Activated naive CD8-positive, alpha-beta T cell treated with anti-CD3 and anti-CD28 coated beads, Interleukin-2, amount 10 ng/mL, durations not matched to agents 7 days and 5 days (primary cell): ENCODE data around the gene PTPRU. TPM values are rescaled to one million over a fixed set of nuclear protein-coding genes. Genes with fewer than 3 reads are reported as not detected.
"Not testable (repeated sequence)": the region's sequence is repeated elsewhere in the genome, so short reads cannot be mapped to it uniquely, and the experiment has no call there.

Experiments used
- ATAC-seq: fragments of 150-1000 bp; cut with Tn5 transposase; one replicate; pipeline ENCODE4 v1.10.0; 2021; ENCODE audit warnings: low read depth, moderate library complexity
- POLR2A ChIA-PET: fragments of 350-600 bp; sonication (Branson Sonifier 250); formaldehyde crosslinking; loops from one replicate; lab custom pipeline; 2021; ENCODE audit warnings: antibody characterized with exemption; lab: Charles Lee
- DNase-seq: peaks from one replicate; pipeline ENCODE4 v3.0.0; 2021
- H3K27ac Mint-ChIP-seq: one replicate; pipeline ENCODE4 v1.8.0; 2022; ENCODE audit warnings: mild to moderate bottlenecking, mixed read lengths
- H3K27me3 Mint-ChIP-seq: one replicate; pipeline ENCODE4 v1.8.0; 2022; ENCODE audit warnings: mild to moderate bottlenecking, moderate library complexity, mixed read lengths
- H3K36me3 Mint-ChIP-seq: one replicate; pipeline ENCODE4 v1.8.0; 2021; ENCODE audit warnings: mild to moderate bottlenecking, mixed read lengths
- H3K4me1 Mint-ChIP-seq: one replicate; pipeline ENCODE4 v1.8.0; 2021; ENCODE audit warnings: mixed read lengths
- H3K4me3 Mint-ChIP-seq: one replicate; pipeline ENCODE4 v1.8.0; 2022; ENCODE audit warnings: mild to moderate bottlenecking, moderate library complexity, mixed read lengths
- H3K9me3 Mint-ChIP-seq: one replicate; pipeline ENCODE4 v1.8.0; 2021; ENCODE audit warnings: mixed read lengths
- total RNA-seq, 2 experiments: library from RNA; stranded (reverse); gene quantifications; one replicate each; pipeline ENCODE4 v1.2.3, GENCODE V29; 2021

PTPRU gene
- total RNA-seq, 2 experiments from 2014 or later, result 0.54 to 0.69 TPM

- H3K4me3 Mint-ChIP-seq, result no peak overlapping the region
- H3K27me3 Mint-ChIP-seq, result no peaks in the 10 kb centered on the region
- peaks cover 2% of the 10 kb centered on the region for H3K36me3 Mint-ChIP-seq
- peak overlapping the region; percentile 24 for H3K27ac Mint-ChIP-seq
- H3K9me3 Mint-ChIP-seq, result no peaks in the 10 kb centered on the region
- H3K4me1 Mint-ChIP-seq, result no peaks in the 10 kb centered on the region
- ATAC-seq (no peak), DNase-seq (no peak)
- POLR2A ChIA-PET, result interaction anchor here (0.7 kb wide), 1 partner anchor 22 kb away, joined by 3 read pairs; no protein-coding TSS in a partner anchor
Observed at GRCh38 chr1:29208442-29208841, 27.9 kb upstream of the PTPRU start.

DNA sequence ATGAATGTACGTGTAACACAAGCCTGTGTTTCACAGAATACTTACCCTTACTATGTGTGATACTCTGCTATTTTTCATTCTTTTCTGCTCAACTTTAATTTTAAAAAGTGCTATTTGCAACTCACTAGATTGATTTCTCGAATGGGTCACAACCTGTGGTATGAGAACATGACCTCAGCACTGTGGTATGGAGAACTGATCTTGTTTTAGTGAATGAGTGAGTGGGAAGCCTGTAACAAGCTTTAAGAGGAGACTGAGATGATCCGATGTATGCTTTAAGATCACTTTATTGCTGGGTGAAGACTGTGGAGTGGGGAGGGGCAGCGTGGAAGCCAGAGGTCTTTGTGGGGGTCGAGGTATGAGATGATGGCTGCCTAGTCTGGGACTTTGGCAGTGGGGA is 27.1 kb upstream of the PTPRU start:
- ATAC-seq, result no peak
- Mint-ChIP-seq H3K4me1 (no peaks in the 10 kb centered on the region), H3K4me3 (no peak overlapping the region), H3K27me3 (no peaks in the 10 kb centered on the region), H3K9me3 (no peaks in the 10 kb centered on the region), H3K27ac (no peak overlapping the region), H3K36me3 (peaks cover 2% of the 10 kb centered on the region)
- no peak for DNase-seq
- POLR2A ChIA-PET, result no interaction called here

- H3K27ac Mint-ChIP-seq, result no peak overlapping the region
- no peak overlapping the region for H3K4me3 Mint-ChIP-seq
- POLR2A ChIA-PET, result no interaction called here
- H3K9me3 Mint-ChIP-seq, result no peaks in the 10 kb centered on the region
- no peak for DNase-seq
- no peaks in the 10 kb centered on the region for H3K4me1 Mint-ChIP-seq
- ATAC-seq, result no peak
- peaks cover 5% of the 10 kb centered on the region for H3K36me3 Mint-ChIP-seq
- H3K27me3 Mint-ChIP-seq, result no peaks in the 10 kb centered on the region
Observed at GRCh38 chr1:29210278-29211085, 25.8 kb upstream of the PTPRU start.

DNA sequence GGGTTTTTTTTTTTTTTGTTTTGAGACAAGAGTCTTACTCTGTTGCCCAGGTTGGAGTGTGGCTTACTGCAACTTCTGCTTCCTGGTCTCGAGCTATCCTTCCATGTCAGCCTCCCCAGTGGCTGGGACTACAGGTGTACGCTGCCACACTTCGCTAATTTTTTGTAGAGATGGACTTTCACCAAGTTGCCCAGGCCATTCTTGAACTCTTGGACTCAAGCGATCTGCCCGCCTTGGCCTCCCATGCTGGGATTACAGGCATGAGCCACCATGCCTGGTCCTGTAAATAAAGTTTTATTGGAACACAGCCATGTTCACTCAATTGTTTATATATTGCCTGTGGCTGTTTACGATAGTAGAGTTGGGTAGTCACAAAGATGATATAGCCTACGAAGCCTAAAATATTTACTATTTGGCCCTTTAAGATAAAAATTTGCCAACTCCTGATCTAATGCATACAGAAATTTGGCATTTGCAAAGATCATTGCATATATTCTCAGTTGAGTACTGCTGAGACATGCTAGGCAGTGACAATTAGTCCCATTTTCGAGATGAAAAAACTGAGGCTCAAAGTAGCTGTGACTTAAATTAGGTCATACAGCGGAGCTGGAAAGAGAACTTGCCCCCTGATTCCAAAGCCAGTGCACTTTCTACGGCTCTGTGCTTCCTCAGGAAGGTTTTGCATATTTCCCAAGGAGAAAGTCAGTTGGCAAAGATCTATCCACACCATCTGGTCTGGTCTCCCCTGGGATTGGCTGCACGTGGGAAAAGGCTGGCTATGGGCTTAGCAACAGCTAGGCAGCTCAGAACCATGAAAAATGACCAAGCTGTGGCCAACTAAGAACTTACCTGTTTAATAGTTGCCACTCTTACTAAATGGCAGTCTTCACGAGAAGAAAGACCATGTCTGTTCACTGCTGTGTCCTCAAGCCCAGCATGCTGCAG is 25.0 kb upstream of the PTPRU start:
- ATAC-seq (no peak), DNase-seq (no peak)
- POLR2A ChIA-PET, result no interaction called here
- no peaks in the 10 kb centered on the region for H3K9me3 Mint-ChIP-seq
- H3K27ac Mint-ChIP-seq, result no peak overlapping the region
- no peak overlapping the region for H3K4me3 Mint-ChIP-seq
- peaks cover 5% of the 10 kb centered on the region for H3K36me3 Mint-ChIP-seq
- H3K4me1 Mint-ChIP-seq, result no peaks in the 10 kb centered on the region
- no peaks in the 10 kb centered on the region for H3K27me3 Mint-ChIP-seq

DNA sequence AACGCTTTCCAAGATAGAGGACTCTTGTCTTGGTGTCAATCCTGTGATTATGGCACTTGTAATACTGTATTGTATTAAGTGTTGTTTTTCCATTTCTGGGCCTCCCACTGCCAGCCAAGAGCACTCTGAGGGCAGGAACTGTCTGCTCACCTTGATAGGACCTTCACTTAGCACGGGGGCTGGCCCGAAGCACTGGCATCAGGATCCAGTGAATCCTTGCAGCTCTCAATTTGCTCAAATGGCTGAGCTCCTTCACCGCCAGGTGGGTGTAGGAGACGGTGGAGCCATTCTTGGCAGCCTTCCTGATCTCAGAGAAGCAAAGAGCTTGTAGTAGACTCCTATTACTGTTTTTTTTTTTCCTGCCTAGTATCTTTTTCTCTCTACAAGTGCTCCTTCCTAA is 23.3 kb upstream of the PTPRU start:
- ATAC-seq (no peak), DNase-seq (no peak)
- H3K4me1 Mint-ChIP-seq, result peaks cover under 1% of the 10 kb centered on the region
- peaks cover 5% of the 10 kb centered on the region for H3K36me3 Mint-ChIP-seq
- H3K4me3 Mint-ChIP-seq, result no peak overlapping the region
- POLR2A ChIA-PET, result no interaction called here
- H3K27ac Mint-ChIP-seq, result no peak overlapping the region
- H3K27me3 Mint-ChIP-seq, result no peaks in the 10 kb centered on the region
- no peaks in the 10 kb centered on the region for H3K9me3 Mint-ChIP-seq

GRCh38 chr1:29217633-29218032 is 18.7 kb upstream of the PTPRU start:
- no peak for DNase-seq
- Mint-ChIP-seq H3K4me3 (no peak overlapping the region), H3K27ac (no peak overlapping the region), H3K9me3 (no peaks in the 10 kb centered on the region), H3K36me3 (peaks cover 6% of the 10 kb centered on the region), H3K27me3 (no peaks in the 10 kb centered on the region), H3K4me1 (peaks cover 7% of the 10 kb centered on the region)
- ATAC-seq, result no peak
- POLR2A ChIA-PET, result no interaction called here

DNA sequence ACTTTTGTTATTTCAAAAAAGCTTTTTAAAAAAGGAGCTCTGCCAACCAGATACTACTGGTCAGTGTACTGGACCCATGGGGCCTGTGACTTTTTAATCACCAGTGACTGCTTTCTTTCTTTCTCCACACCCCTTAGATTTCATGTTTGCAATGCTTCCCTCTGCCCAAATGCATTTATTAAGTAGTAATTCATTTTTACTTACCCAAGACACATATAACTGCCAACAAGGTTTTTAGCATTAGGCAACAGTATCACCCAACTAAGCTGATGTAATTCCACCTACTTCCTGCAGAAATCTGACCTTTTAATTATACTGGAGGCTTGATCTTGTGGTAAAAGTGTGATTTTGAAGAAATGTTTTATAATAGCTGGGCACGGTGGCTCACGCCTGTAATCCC is 18.1 kb upstream of the PTPRU start:
- Mint-ChIP-seq H3K4me3 (no peak overlapping the region), H3K9me3 (no peaks in the 10 kb centered on the region), H3K27me3 (no peaks in the 10 kb centered on the region), H3K4me1 (peaks cover 7% of the 10 kb centered on the region), H3K27ac (peak overlapping the region; percentile 30), H3K36me3 (peaks cover 6% of the 10 kb centered on the region)
- ATAC-seq (no peak), DNase-seq (no peak)
- POLR2A ChIA-PET, result no interaction called here

GRCh38 chr1:29221296-29221695 is 15.0 kb upstream of the PTPRU start:
- Mint-ChIP-seq H3K4me1 (peaks cover 7% of the 10 kb centered on the region), H3K27me3 (no peaks in the 10 kb centered on the region), H3K4me3 (no peak overlapping the region), H3K27ac (no peak overlapping the region), H3K9me3 (no peaks in the 10 kb centered on the region), H3K36me3 (peaks cover 3% of the 10 kb centered on the region)
- POLR2A ChIA-PET, result no interaction called here
- no peak for ATAC-seq
- no peak for DNase-seq

GRCh38 chr1:29222260-29222659 is 14.1 kb upstream of the PTPRU start:
- not testable (repeated sequence) for H3K9me3 Mint-ChIP-seq, H3K27me3 Mint-ChIP-seq, H3K4me3 Mint-ChIP-seq, DNase-seq, H3K36me3 Mint-ChIP-seq, H3K4me1 Mint-ChIP-seq, H3K27ac Mint-ChIP-seq, ATAC-seq
- POLR2A ChIA-PET, result interaction anchor here (0.6 kb wide), 1 partner anchor 112 kb away, joined by 3 read pairs; no protein-coding TSS in a partner anchor

- peaks cover 3% of the 10 kb centered on the region for H3K36me3 Mint-ChIP-seq
- POLR2A ChIA-PET, result interaction anchor here (0.6 kb wide), 1 partner anchor 112 kb away, joined by 3 read pairs; no protein-coding TSS in a partner anchor
- ATAC-seq (no peak), DNase-seq (no peak)
- peaks cover 7% of the 10 kb centered on the region for H3K4me1 Mint-ChIP-seq
- H3K27me3 Mint-ChIP-seq, result no peaks in the 10 kb centered on the region
- H3K4me3 Mint-ChIP-seq, result no peak overlapping the region
- no peak overlapping the region for H3K27ac Mint-ChIP-seq
- H3K9me3 Mint-ChIP-seq, result no peaks in the 10 kb centered on the region
Observed at GRCh38 chr1:29222686-29223085, 13.6 kb upstream of the PTPRU start.

DNA sequence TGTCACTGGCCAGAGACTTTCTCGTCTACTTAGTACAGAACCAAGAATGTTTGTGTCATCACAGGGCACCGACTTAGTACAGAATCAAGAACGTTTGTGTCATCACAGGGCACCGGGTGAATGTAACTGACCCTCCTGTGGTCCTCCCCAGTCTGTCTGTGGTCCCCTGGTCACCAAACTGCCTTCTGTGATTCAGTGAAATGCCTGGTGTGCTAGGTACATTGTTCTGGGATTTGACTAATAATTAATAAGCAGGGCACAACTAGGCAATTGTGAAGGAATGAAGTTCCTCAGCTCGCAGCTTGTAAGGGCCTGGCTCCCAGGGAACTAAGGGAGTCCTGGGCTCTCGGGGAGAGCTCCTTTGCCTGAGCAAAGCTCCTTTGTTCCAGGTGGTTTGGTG is 12.8 kb upstream of the PTPRU start:
- no peak for DNase-seq
- Mint-ChIP-seq H3K27ac (no peak overlapping the region), H3K9me3 (no peaks in the 10 kb centered on the region), H3K4me1 (peaks cover 2% of the 10 kb centered on the region), H3K27me3 (no peaks in the 10 kb centered on the region), H3K36me3 (peaks cover 3% of the 10 kb centered on the region), H3K4me3 (no peak overlapping the region)
- no peak for ATAC-seq
- POLR2A ChIA-PET, result no interaction called here

- ATAC-seq (no peak), DNase-seq (no peak)
- no peak overlapping the region for H3K4me3 Mint-ChIP-seq
- peaks cover 3% of the 10 kb centered on the region for H3K36me3 Mint-ChIP-seq
- peaks cover 3% of the 10 kb centered on the region for H3K4me1 Mint-ChIP-seq
- no peaks in the 10 kb centered on the region for H3K27me3 Mint-ChIP-seq
- POLR2A ChIA-PET, result no interaction called here
- H3K9me3 Mint-ChIP-seq, result no peaks in the 10 kb centered on the region
- H3K27ac Mint-ChIP-seq, result no peak overlapping the region
Observed at GRCh38 chr1:29224356-29224837, 11.9 kb upstream of the PTPRU start.

- H3K4me3 Mint-ChIP-seq, result no peak overlapping the region
- ATAC-seq (no peak), DNase-seq (no peak)
- POLR2A ChIA-PET, result no interaction called here
- peaks cover 2% of the 10 kb centered on the region for H3K36me3 Mint-ChIP-seq
- H3K4me1 Mint-ChIP-seq, result peaks cover 11% of the 10 kb centered on the region
- H3K9me3 Mint-ChIP-seq, result no peaks in the 10 kb centered on the region
- no peaks in the 10 kb centered on the region for H3K27me3 Mint-ChIP-seq
- H3K27ac Mint-ChIP-seq, result no peak overlapping the region
Observed at GRCh38 chr1:29225361-29225760, 11.0 kb upstream of the PTPRU start.
